HepG2 (cell line): ENCODE measurements around the gene LRRN1. TPM values are rescaled to one million over a fixed set of nuclear protein-coding genes. Genes with fewer than 3 reads are reported as not detected.

ENCODE experiments used
- ATAC-seq: fragments of 200-7000 bp; cut with Tn5 transposase; 3 replicates; pipeline ENCODE4 v1.9.1; 2020; ENCODE audit warnings: mild to moderate bottlenecking, moderate library complexity
- BruUV-seq: library from RNA; stranded (reverse); fragments of 400-500 nt; replicated peaks from 2 replicates; lab custom pipeline; 2021; lab: Mats Ljungman, UMichigan
- CTCF ChIA-PET: fragments of 300-600 bp; formaldehyde crosslinking; extraction: SDS; loops from one replicate; lab custom pipeline; 2021; ENCODE audit warnings: low total read pairs, inconsistent platforms, low intra/inter-chr PET ratio; lab: Yijun Ruan, JAX
- POLR2A ChIA-PET: fragments of 350-600 bp; sonication (Branson Sonifier 250); formaldehyde crosslinking; loops from one replicate; lab custom pipeline; 2020; ENCODE audit warnings: antibody characterized with exemption, inconsistent platforms; lab: Yijun Ruan, JAX
- DNase-seq: peaks from one replicate; pipeline ENCODE4 v3.0.0-alpha.2; 2015; ENCODE audit warnings: low spot score
- FAIRE-seq: peaks from 3 replicates; lab custom pipeline; 2011; peaks lifted over from hg19 to GRCh38; lab: Jason Lieb, UNC
- H2AFZ ChIP-seq: one replicate; pipeline ENCODE4 v1.6.1; 2011; ENCODE audit warnings: low read length, inconsistent platforms
- H3K27ac ChIP-seq: fragments of 300-600 bp; 3 replicates; pipeline ENCODE4 v1.8.0; 2011; ENCODE audit warnings: mixed run types, mild to moderate bottlenecking, mixed read lengths, low read length, inconsistent platforms; ENCODE audit not compliant: insufficient read depth; ENCODE audit errors: extremely low read length
- H3K27me3 ChIP-seq, 2 experiments: fragments of 200-600 bp in 1 of 2; 2 replicates in 1 of 2; 3 replicates in 1 of 2; pipeline versions ENCODE4 v1.6.0 to v1.8.0; 2011; ENCODE audit warnings: low read length in 2 of 2, mild to moderate bottlenecking in 2 of 2, moderate library complexity in 2 of 2, inconsistent platforms in 1 of 2; ENCODE audit not compliant: insufficient read depth in 2 of 2, control insufficient read depth in 1 of 2
- H3K36me3 ChIP-seq, 2 experiments: fragments of 200-600 bp in 1 of 2; replicated peaks in 1 of 2; 2 replicates in 1 of 2; 3 replicates in 1 of 2; pipeline versions ENCODE4 v1.5.1 to v1.8.0; 2011; ENCODE audit warnings: low read length in 2 of 2, inconsistent platforms in 1 of 2; ENCODE audit not compliant: insufficient read depth in 2 of 2, control insufficient read depth in 1 of 2
- H3K4me1 ChIP-seq: 2 replicates; pipeline ENCODE4 v1.5.1; 2012; ENCODE audit warnings: low read length, inconsistent platforms; ENCODE audit not compliant: insufficient read depth
- H3K4me2 ChIP-seq: 2 replicates; pipeline ENCODE4 v1.6.0; 2011; ENCODE audit warnings: low read depth, low read length, inconsistent platforms
- H3K4me3 ChIP-seq, 3 experiments: fragments of 200-600 bp in 1 of 3; sonication (generic), shearing (Covaris generic) in 1 of 3; replicated peaks in 1 of 3; 2 replicates each; pipeline ENCODE4 v1.5.1; 2011 to 2016; ENCODE audit warnings: low read length in 3 of 3, inconsistent platforms in 2 of 3, low read depth in 2 of 3, mild to moderate bottlenecking in 2 of 3, control low read depth in 1 of 3, mixed read lengths in 1 of 3; ENCODE audit not compliant: insufficient read depth in 1 of 3
- H3K79me2 ChIP-seq: one replicate; pipeline ENCODE4 v1.6.1; 2011; ENCODE audit warnings: low read length, inconsistent platforms; ENCODE audit not compliant: insufficient read depth
- H3K9ac ChIP-seq: 2 replicates; pipeline ENCODE4 v1.6.0; 2011; ENCODE audit warnings: mild to moderate bottlenecking, low read depth, low read length, inconsistent platforms; ENCODE audit not compliant: insufficient read depth
- H3K9me3 ChIP-seq: 2 replicates; pipeline ENCODE4 v1.5.1; 2012; ENCODE audit warnings: mild to moderate bottlenecking, low read length
- H4K20me1 ChIP-seq: 2 replicates; pipeline ENCODE4 v1.6.0; 2011; ENCODE audit warnings: inconsistent platforms, mild to moderate bottlenecking, low read length, moderate library complexity; ENCODE audit not compliant: insufficient read depth
- HHEX ChIP-seq: IDR thresholded peaks from 2 replicates; pipeline ENCODE4 v1.6.1; 2016; ENCODE audit warnings: control low read depth
- RXRB ChIP-seq: IDR thresholded peaks from 2 replicates; pipeline ENCODE4 v1.6.1; 2016; ENCODE audit warnings: borderline replicate concordance, missing genetic modification reagents, missing compliant biosample characterization
- SETDB1 ChIP-seq: sonication (generic); formaldehyde crosslinking; IDR thresholded peaks from 2 replicates; pipeline ENCODE4 v1.5.1; 2020; ENCODE audit warnings: missing genetic modification reagents, mild to moderate bottlenecking, borderline replicate concordance
- SRSF1 ChIP-seq: fragments of 200-400 bp; formaldehyde crosslinking; optimal IDR thresholded peaks from 2 replicates; pipeline ENCODE3; 2017; ENCODE audit warnings: mild to moderate bottlenecking, low read depth, low read length, moderate library complexity
- TOE1 ChIP-seq: sonication (generic); formaldehyde crosslinking; IDR thresholded peaks from 2 replicates; pipeline ENCODE4 v1.4.0; 2020; ENCODE audit warnings: mild to moderate bottlenecking, missing genetic modification reagents
- ZBTB43 ChIP-seq: sonication (generic); formaldehyde crosslinking; conservative IDR thresholded peaks from 2 replicates; pipeline ENCODE4 v1.4.0; 2020; ENCODE audit warnings: missing genetic modification reagents
- ZNF124 ChIP-seq: sonication (generic); formaldehyde crosslinking; IDR thresholded peaks from 2 replicates; pipeline ENCODE4 v1.4.0; 2020; ENCODE audit warnings: missing genetic modification reagents
- ZNF550 ChIP-seq: sonication (generic); formaldehyde crosslinking; IDR thresholded peaks from 2 replicates; pipeline ENCODE4 v1.4.0; 2020; ENCODE audit warnings: mild to moderate bottlenecking, missing genetic modification reagents, borderline replicate concordance
- ZNF747 ChIP-seq: sonication (generic); formaldehyde crosslinking; IDR thresholded peaks from 2 replicates; pipeline ENCODE4 v1.8.1; 2023; ENCODE audit warnings: missing genetic modification reagents, mild to moderate bottlenecking, borderline replicate concordance
- ZSCAN30 ChIP-seq: sonication (generic); formaldehyde crosslinking; IDR thresholded peaks from 2 replicates; pipeline ENCODE4 v1.5.0; 2020; ENCODE audit warnings: mild to moderate bottlenecking, missing genetic modification reagents
- WGBS: methylation state at CpG from one replicate; pipeline ENCODE4 v1.1.6; 2017; ENCODE audit warnings: low lambda C conversion rate; 5-methylcytosine and 5-hydroxymethylcytosine counted together
- in situ Hi-C: cut with HindIII; loops from 2 replicates; pipeline ENCODE4 v1.10.0; 2017; ENCODE audit warnings: low pct_unique_long_range_greater_than_20kb; ENCODE audit not compliant: extremely low pct_ligation_motif_present
- intact Hi-C: fragments of 100-400 bp; cut with micrococcal nuclease; formaldehyde crosslinking; loops from one replicate; pipeline ENCODE4 v1.10.0; 2022; ENCODE audit not compliant: unreplicated experiment
- polyA plus RNA-seq, 8 experiments: library from polyadenylated mRNA; depleted of rRNA in 3 of 8; stranded (reverse) in 7 of 8; unstranded in 1 of 8; fragments of >200 nt; fragmentation: Illumina TruSeq in 4 of 8; extraction: Trizol in 4 of 8; gene quantifications; 2 replicates each; pipeline versions ENCODE4 v1.2.1 to v1.2.3, GENCODE V29; 2011 to 2016; ENCODE audit warnings: low read depth in 4 of 8, missing spikeins in 1 of 8, mixed read lengths in 1 of 8; ENCODE audit not compliant: insufficient read depth in 1 of 8
- total RNA-seq, 5 experiments: library from RNA; depleted of rRNA; stranded (reverse); fragments of >200 nt; fragmentation: Illumina TruSeq; extraction: Trizol; gene quantifications; 2 replicates each; pipeline ENCODE4 v1.2.3, GENCODE V29; 2016; ENCODE audit warnings: low read depth in 1 of 5

LRRN1 gene
- total and polyA plus RNA-seq, 2 of the 13 experiments (the other 11 are each of a cell fraction or from before 2014, with no cell fraction given): not detected

GRCh38 chr3:3782457-3782856, 16.8 kb upstream of the LRRN1 start:
- ChIA-PET POLR2A (no interaction called here), CTCF (no interaction called here)
- WGBS: 20% methylated on average over 7 of the region's 7 CpGs
- Histone ChIP-seq H3K27ac (no peak overlapping the region), H3K4me1 (no peaks in the 10 kb centered on the region), H3K4me2 (no peak overlapping the region), H3K36me3 (no peaks in the 10 kb centered on the region), H3K4me3 (no peak overlapping the region), H2AFZ (no peak overlapping the region), H3K9me3 (no peaks in the 10 kb centered on the region), H3K27me3 (no peaks in the 10 kb centered on the region), H3K9ac (no peak overlapping the region), H3K79me2 (no peaks in the 10 kb centered on the region), H4K20me1 (no peaks in the 10 kb centered on the region)
- no peak for FAIRE-seq
- intact Hi-C loops: no loop called here
- TF ChIP-seq RXRB (CRISPR knock-in tag): no peak
- TF ChIP-seq HHEX (CRISPR knock-in tag): no peak
- TF ChIP-seq ZSCAN30 (CRISPR knock-in tag): no peak
- TF ChIP-seq SETDB1: no peak
- no peak for TF ChIP-seq ZBTB43
- no peak for TF ChIP-seq SRSF1
- no peak for TF ChIP-seq TOE1 (CRISPR knock-in tag)
- no peak for TF ChIP-seq ZNF124 (CRISPR knock-in tag)
- ATAC-seq: no peak
- BruUV-seq: no TSS peak
- DNase-seq: no peak
- in situ Hi-C loops: no loop called here

- CTCF ChIA-PET: no interaction called here
- WGBS: 62% methylated on average over 4 of the region's 4 CpGs
- no peaks in the 10 kb centered on the region for H3K27me3 ChIP-seq
- no peaks in the 10 kb centered on the region for H3K9me3 ChIP-seq
- no TSS peak for BruUV-seq
- H4K20me1 ChIP-seq: no peaks in the 10 kb centered on the region
- TF ChIP-seq ZNF747 (CRISPR knock-in tag) (no peak), ZNF550 (CRISPR knock-in tag) (no peak)
- DNase-seq (no peak), ATAC-seq (no peak), FAIRE-seq (no peak)
- H3K79me2 ChIP-seq: no peaks in the 10 kb centered on the region
- POLR2A ChIA-PET: no interaction called here
- no peaks in the 10 kb centered on the region for H3K4me1 ChIP-seq
- no peaks in the 10 kb centered on the region for H3K36me3 ChIP-seq
- H3K27ac ChIP-seq: no peak overlapping the region
- in situ Hi-C loops: no loop called here
- no peak overlapping the region for H3K9ac ChIP-seq
- no peak overlapping the region for H3K4me2 ChIP-seq
- H2AFZ ChIP-seq: no peak overlapping the region
- H3K4me3 ChIP-seq: no peak overlapping the region
- intact Hi-C loops: no loop called here
Observed at GRCh38 chr3:3783210-3783609, 16.0 kb upstream of the LRRN1 start.
